ENCODE data around the gene CFDP1.
"Not testable (repeated sequence)": the region's sequence is repeated elsewhere in the genome, so short reads cannot be mapped to it uniquely, and the experiment has no call there.

Gene CFDP1

DNA sequence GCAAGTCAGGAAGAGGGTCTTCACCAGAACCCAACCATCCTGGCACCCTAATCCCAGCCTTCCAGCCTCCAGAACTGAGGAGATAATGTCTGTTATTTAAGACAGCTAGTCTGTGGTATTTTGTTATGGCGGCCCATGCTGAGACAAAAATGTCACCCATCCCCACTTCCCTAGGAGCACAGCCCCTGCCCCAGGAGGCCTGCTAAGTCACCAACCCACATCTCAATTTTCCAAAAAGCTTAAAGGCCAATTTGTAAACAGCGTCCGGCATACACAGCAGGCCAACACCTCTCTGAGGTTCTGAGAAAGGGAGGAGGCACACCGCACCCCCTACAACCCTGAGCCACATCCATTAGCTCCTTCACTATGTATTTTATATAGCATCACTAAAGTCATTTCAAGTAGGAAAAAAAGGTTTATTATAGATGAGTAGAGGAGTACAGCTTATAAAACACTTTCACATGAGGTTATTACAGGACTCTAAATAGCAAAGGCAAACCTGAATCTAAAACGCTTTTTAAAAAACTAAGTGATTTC lies 24.2 kb upstream of the CFDP1 start:
- Histone ChIP-seq H3K27ac (ENCODE audit: low read depth, low read length) (no peak overlapping the region), H3K4me1 (ENCODE audit: control insufficient read depth, insufficient read depth, low read length) (peaks cover 28% of the 10 kb centered on the region), H3K4me3 (ENCODE audit: low read depth, low read length) (no peak overlapping the region), H3K9ac (ENCODE audit: low read length) (no peak overlapping the region), H3K9me3 (ENCODE audit: control insufficient read depth, insufficient read depth, low read depth, low read length) (no peaks in the 10 kb centered on the region), H3K36me3 (ENCODE audit: control insufficient read depth, insufficient read depth, low read length) (no peaks in the 10 kb centered on the region; the same call in 1 of the 2 replicates), H3K27me3 (ENCODE audit: control insufficient read depth, insufficient read depth, low read length) (no peaks in the 10 kb centered on the region)

DNA sequence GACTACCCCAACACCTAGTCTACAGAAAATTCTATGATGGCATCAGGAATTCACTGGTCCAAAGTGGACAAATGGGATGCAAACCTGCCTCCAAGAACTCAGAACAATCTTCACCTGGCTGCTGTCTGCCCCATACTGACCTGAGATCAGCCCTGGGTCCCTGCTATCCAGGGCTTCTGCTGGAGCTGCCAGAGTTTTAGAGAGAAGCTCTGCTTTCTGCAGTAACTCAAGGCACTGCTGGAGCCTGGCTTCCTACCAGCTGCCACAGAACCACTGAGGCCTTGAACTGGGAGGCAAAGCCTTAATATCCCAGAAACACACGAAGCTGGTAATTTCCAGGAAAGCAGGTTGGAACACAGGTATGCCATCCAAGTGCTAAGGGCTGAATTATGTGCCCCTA lies 23.7 kb upstream of the CFDP1 start:
- no peaks in the 10 kb centered on the region for H3K9me3 ChIP-seq (ENCODE audit: control insufficient read depth, insufficient read depth, low read depth, low read length)
- H3K4me1 ChIP-seq (ENCODE audit: control insufficient read depth, insufficient read depth, low read length): peaks cover 28% of the 10 kb centered on the region
- no peak overlapping the region for H3K27ac ChIP-seq (ENCODE audit: low read depth, low read length)
- no peaks in the 10 kb centered on the region for H3K27me3 ChIP-seq (ENCODE audit: control insufficient read depth, insufficient read depth, low read length)
- no peak overlapping the region for H3K4me3 ChIP-seq (ENCODE audit: low read depth, low read length)
- no peaks in the 10 kb centered on the region; the same call in 1 of the 2 replicates for H3K36me3 ChIP-seq (ENCODE audit: control insufficient read depth, insufficient read depth, low read length)
- H3K9ac ChIP-seq (ENCODE audit: low read length): no peak overlapping the region

DNA sequence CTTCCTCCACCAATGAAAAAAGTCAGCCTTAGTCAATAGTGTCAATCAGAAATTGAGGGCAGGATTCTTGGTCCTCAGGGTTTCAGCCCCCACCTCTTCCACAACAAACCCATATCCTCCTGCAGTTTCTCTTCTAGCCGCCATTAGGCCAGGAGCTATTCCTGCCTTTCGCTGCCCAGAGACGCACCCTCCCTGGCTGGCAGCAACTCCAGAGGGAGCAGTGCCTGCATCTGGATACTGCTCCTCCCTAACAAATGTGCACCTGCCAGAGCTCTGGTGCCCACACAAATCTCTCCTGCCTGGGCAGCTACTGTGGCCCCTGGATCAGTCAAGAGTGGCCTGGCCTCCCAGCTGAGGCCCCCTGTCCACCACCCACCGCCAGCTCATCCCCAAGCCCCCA lies 23.2 kb upstream of the CFDP1 start:
- peaks cover 28% of the 10 kb centered on the region for H3K4me1 ChIP-seq (ENCODE audit: control insufficient read depth, insufficient read depth, low read length)
- H3K27ac ChIP-seq (ENCODE audit: low read depth, low read length); H3K9me3 ChIP-seq (ENCODE audit: control insufficient read depth, insufficient read depth, low read depth, low read length); H3K27me3 ChIP-seq (ENCODE audit: control insufficient read depth, insufficient read depth, low read length); H3K4me3 ChIP-seq (ENCODE audit: low read depth, low read length); H3K9ac ChIP-seq (ENCODE audit: low read length); H3K36me3 ChIP-seq (ENCODE audit: control insufficient read depth, insufficient read depth, low read length): not testable (repeated sequence)

DNA sequence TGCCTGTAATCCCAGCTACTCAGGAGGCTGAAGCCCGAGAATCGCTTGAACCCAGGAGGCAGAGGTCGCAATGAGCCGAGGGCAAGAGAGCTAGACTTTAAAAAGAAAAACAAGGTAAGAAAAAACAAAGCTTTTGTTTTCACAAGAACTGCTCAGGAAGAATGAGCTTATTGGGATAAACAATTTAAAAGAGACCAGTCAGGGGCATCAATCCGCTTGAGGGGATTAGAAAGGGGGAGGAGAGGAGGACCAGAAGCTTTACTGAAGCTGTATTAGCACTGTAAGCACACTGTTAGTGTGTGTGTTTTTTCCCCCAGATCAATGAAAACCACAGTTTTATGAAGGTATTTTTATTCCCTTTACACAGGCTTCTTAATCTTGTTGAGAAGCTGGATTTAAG lies 22.4 kb upstream of the CFDP1 start:
- Histone ChIP-seq H3K4me3 (ENCODE audit: low read depth, low read length) (no peak overlapping the region), H3K36me3 (ENCODE audit: control insufficient read depth, insufficient read depth, low read length) (peaks cover 9% of the 10 kb centered on the region), H3K9ac (ENCODE audit: low read length) (no peak overlapping the region), H3K27ac (ENCODE audit: low read depth, low read length) (no peak overlapping the region), H3K27me3 (ENCODE audit: control insufficient read depth, insufficient read depth, low read length) (no peaks in the 10 kb centered on the region), H3K4me1 (ENCODE audit: control insufficient read depth, insufficient read depth, low read length) (peaks cover 28% of the 10 kb centered on the region), H3K9me3 (ENCODE audit: control insufficient read depth, insufficient read depth, low read depth, low read length) (no peaks in the 10 kb centered on the region)

DNA sequence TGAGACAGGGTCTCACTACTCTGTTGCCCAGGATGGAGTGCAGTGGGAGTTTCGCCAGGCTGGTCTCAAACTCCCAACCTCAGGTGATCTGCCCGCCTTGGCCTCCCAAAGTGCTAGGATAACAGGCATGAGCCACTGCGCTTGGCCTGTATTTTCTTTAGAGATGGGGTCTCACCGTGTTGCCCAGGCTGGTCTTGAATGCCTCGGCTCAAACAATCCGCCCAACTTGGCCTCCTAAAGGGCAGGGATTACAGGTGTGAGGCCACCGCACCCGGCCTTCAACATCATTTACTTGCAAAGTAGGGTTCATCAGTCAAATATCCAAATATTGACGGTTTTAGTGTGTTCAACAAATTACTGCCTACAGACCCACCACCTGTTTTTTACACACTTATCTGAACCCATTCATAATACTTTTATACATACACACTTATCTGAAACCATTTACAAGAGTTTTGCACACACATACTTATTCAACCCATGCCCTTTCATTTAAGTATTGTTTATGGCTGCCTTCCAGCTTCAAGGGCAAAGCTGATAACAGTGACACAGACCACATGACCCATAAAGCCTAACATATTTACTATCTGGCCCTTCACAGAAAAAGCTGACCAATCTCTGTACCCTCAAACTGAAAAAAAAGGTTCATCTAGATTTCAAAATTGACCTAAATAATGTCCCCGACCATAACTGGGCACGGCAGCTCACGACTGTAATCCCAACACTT lies 19.3 kb upstream of the CFDP1 start:
- no peak overlapping the region for H3K4me3 ChIP-seq (ENCODE audit: low read depth, low read length)
- no peaks in the 10 kb centered on the region for H3K27me3 ChIP-seq (ENCODE audit: control insufficient read depth, insufficient read depth, low read length)
- peaks cover 19% of the 10 kb centered on the region for H3K4me1 ChIP-seq (ENCODE audit: control insufficient read depth, insufficient read depth, low read length)
- H3K36me3 ChIP-seq (ENCODE audit: control insufficient read depth, insufficient read depth, low read length): peaks cover 31% of the 10 kb centered on the region
- no peak overlapping the region for H3K9ac ChIP-seq (ENCODE audit: low read length)
- no peak overlapping the region for H3K27ac ChIP-seq (ENCODE audit: low read depth, low read length)
- no peaks in the 10 kb centered on the region for H3K9me3 ChIP-seq (ENCODE audit: control insufficient read depth, insufficient read depth, low read depth, low read length)

DNA sequence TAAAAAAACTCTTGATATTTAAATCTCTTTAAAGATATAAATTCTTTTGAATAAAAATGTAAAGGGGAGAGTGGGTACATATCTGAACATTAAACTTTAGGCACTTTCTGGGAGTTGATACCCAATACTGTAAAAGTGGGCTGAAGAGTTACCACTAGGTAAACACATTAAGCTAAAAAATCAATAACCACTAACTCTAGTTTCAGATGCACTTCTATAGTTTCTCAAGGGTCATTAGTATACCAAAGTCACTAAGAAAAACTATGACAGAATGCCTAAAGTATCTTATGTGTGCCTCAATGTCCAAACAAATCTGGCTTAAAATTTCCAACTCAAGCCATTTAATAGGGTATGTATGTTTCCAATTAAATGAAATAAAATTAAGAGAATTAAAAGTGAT lies 13.1 kb upstream of the CFDP1 start:
- Histone ChIP-seq H3K36me3 (ENCODE audit: control insufficient read depth, insufficient read depth, low read length) (peaks cover 40% of the 10 kb centered on the region), H3K27me3 (ENCODE audit: control insufficient read depth, insufficient read depth, low read length) (no peaks in the 10 kb centered on the region), H3K27ac (ENCODE audit: low read depth, low read length) (no peak overlapping the region), H3K9me3 (ENCODE audit: control insufficient read depth, insufficient read depth, low read depth, low read length) (no peaks in the 10 kb centered on the region), H3K4me1 (ENCODE audit: control insufficient read depth, insufficient read depth, low read length) (no peaks in the 10 kb centered on the region), H3K4me3 (ENCODE audit: low read depth, low read length) (no peak overlapping the region), H3K9ac (ENCODE audit: low read length) (no peak overlapping the region)

DNA sequence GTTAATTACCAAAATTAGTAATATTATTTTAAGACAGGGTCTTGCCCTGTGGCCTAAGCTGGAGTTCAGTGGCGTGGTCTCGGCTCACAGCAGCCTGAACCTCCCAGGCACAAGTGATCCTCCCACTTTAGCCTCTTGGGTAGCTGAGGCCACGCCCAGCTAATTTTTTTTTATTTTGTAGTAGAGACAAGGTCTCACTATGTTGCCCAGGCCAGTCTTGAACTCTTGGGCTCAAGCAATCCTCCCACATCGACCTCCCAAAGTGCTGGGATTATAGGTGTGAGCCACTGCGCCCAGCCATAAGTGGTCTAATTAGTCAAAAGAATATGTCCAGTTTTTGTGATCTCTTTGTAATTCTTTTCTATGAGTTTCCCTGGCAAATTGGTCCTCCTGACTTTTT lies 12.0 kb upstream of the CFDP1 start:
- no peaks in the 10 kb centered on the region for H3K9me3 ChIP-seq (ENCODE audit: control insufficient read depth, insufficient read depth, low read depth, low read length)
- H3K9ac ChIP-seq (ENCODE audit: low read length): no peak overlapping the region
- no peaks in the 10 kb centered on the region for H3K4me1 ChIP-seq (ENCODE audit: control insufficient read depth, insufficient read depth, low read length)
- H3K27ac ChIP-seq (ENCODE audit: low read depth, low read length): no peak overlapping the region
- peaks cover 30% of the 10 kb centered on the region for H3K36me3 ChIP-seq (ENCODE audit: control insufficient read depth, insufficient read depth, low read length)
- H3K27me3 ChIP-seq (ENCODE audit: control insufficient read depth, insufficient read depth, low read length): no peaks in the 10 kb centered on the region
- H3K4me3 ChIP-seq (ENCODE audit: low read depth, low read length): no peak overlapping the region

DNA sequence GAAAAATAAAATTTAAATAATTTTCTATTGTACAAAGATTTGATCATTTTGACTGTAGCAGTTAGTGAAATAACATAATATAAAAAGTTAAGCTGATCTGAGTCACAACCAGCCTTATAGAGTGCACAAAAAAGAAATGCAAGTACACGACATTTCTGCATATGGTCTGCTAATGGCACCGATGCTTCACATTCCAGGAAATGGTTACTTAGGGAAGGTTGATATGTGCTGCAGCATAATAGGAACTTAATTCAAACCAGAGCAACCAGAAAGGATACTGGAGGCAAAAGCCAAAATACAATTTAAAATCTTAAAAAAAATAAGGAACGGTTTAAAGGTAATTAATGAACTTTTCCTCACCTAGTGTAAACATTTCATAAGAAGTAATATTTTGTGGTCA lies 10.0 kb upstream of the CFDP1 start:
- H3K36me3 ChIP-seq (ENCODE audit: control insufficient read depth, insufficient read depth, low read length): peaks cover 16% of the 10 kb centered on the region

DNA sequence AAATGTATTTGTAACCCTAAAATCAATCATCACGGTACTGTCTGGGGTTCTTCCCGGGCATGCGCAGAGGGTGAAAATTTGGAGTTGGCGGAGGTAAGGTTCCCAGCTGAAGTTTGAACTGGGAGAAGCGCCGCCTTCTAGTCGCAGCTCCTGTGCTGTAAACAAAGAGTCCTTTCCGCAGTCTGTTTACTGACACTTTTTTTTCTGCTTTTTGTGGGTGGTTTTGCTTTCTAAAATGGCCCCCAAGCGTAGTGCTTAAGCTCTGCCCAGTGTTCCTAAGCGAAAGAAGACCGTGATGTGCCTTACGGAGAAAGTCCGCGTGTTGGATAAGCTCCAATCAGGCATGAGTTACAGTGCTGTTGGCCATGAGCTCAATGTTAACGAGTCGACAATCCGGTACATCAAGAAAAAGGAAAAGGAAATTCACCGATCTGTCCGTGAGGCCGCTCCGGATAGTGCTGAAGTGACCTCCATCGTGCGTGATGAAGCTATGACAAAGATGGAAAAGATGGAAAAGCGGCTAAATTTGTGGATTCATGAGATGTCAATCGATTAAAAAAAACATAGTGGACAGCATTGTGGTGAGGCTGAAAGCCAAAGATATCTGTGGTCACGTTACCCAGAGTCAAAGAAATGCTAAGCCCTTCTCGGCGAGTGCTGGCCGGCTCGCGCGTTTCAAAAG lies 570 bp upstream of the CFDP1 start:
- Histone ChIP-seq H3K27ac (ENCODE audit: low read depth, low read length) (peak overlapping the region; percentile 80), H3K9ac (ENCODE audit: low read length) (peak overlapping the region; percentile 85), H3K4me1 (ENCODE audit: control insufficient read depth, insufficient read depth, low read length) (peaks cover 4% of the 10 kb centered on the region; the same call in 1 of the 2 replicates), H3K4me3 (ENCODE audit: low read depth, low read length) (peak overlapping the region; percentile 87), H3K27me3 (ENCODE audit: control insufficient read depth, insufficient read depth, low read length) (no peaks in the 10 kb centered on the region), H3K36me3 (ENCODE audit: control insufficient read depth, insufficient read depth, low read length) (no peaks in the 10 kb centered on the region; the same call in 1 of the 2 replicates), H3K9me3 (ENCODE audit: control insufficient read depth, insufficient read depth, low read depth, low read length) (0 out of 2 replicates have a peak, but pooled peaks cover 4% of the 10 kb centered on the region)

More for the DNA sequence above, 10.0 kb upstream of the CFDP1 start:
- Histone ChIP-seq H3K27me3 (ENCODE audit: control insufficient read depth, insufficient read depth, low read length) (no peaks in the 10 kb centered on the region), H3K9ac (ENCODE audit: low read length) (no peak overlapping the region), H3K9me3 (ENCODE audit: control insufficient read depth, insufficient read depth, low read depth, low read length) (no peaks in the 10 kb centered on the region), H3K4me3 (ENCODE audit: low read depth, low read length) (no peak overlapping the region), H3K4me1 (ENCODE audit: control insufficient read depth, insufficient read depth, low read length) (no peaks in the 10 kb centered on the region), H3K27ac (ENCODE audit: low read depth, low read length) (no peak overlapping the region)

DNA sequence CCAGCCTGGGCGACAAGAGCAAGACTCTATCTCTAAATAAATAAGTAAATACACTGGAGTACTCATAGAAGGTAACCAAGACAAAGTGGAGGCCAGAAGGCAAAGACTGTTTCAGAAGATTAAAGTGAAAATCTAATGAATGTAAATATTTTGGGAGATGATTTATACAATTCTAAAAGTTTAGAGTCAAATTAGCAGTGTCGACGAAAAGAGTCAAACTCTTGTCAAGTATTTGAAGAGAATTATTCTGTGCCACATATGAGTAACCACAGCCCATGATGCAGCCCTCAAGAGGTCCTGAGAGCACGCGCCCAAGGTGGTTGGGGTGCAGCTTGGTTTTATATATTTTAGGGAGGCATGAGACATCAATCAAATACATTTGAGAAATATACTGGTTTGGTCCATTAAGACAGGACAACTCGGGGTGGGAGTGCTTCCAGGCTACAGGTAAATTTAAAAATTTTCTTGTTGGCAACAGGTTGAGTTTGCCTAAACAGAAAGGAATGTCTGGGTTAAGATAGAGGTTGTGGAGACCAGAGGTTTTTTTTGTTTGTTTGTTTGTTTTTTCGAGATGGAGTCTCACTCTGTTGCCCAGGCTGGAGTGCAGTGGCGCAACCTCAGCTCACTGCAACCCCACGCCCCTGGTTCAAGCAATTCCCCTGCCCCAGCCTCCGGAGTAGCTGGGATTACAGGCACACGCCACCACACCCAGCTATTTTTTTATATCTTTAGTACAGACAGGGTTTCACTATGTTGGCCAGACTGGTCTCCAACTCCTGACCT lies 3.5 kb downstream of the CFDP1 start:
- Histone ChIP-seq H3K4me3 (ENCODE audit: low read depth, low read length) (no peak overlapping the region), H3K27me3 (ENCODE audit: control insufficient read depth, insufficient read depth, low read length) (no peaks in the 10 kb centered on the region), H3K4me1 (ENCODE audit: control insufficient read depth, insufficient read depth, low read length) (peaks cover 4% of the 10 kb centered on the region; the same call in 1 of the 2 replicates), H3K36me3 (ENCODE audit: control insufficient read depth, insufficient read depth, low read length) (no peaks in the 10 kb centered on the region; the same call in 1 of the 2 replicates), H3K9ac (ENCODE audit: low read length) (no peak overlapping the region), H3K9me3 (ENCODE audit: control insufficient read depth, insufficient read depth, low read depth, low read length) (no peaks in the 10 kb centered on the region), H3K27ac (ENCODE audit: low read depth, low read length) (no peak overlapping the region)

DNA sequence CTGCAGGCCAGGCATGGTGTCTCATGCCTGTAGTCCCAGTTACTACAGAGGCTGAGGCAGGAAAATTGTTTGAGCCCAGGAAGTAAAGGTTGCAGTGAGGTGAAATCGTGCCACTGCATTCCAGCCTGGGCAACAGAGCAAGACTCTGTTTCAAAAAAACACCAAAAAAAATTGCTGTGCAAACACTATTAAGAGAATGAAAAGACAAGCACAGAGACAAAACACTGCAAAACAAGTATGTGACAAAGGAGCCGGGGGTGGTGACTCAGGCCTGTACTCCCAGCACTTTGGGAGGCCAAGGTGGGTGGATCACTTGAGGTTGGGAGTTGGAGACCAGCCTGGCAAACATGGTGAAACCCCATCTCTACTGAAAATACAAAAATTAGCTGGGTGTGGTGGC lies 6.8 kb downstream of the CFDP1 start:
- H3K4me1 ChIP-seq (ENCODE audit: control insufficient read depth, insufficient read depth, low read length); H3K9me3 ChIP-seq (ENCODE audit: control insufficient read depth, insufficient read depth, low read depth, low read length); H3K9ac ChIP-seq (ENCODE audit: low read length); H3K4me3 ChIP-seq (ENCODE audit: low read depth, low read length); H3K36me3 ChIP-seq (ENCODE audit: control insufficient read depth, insufficient read depth, low read length); H3K27ac ChIP-seq (ENCODE audit: low read depth, low read length); H3K27me3 ChIP-seq (ENCODE audit: control insufficient read depth, insufficient read depth, low read length): not testable (repeated sequence)
